GM23338 (cell line): ENCODE results near the gene CENPI. TPM values are rescaled to one million over a fixed set of nuclear protein-coding genes. Genes with fewer than 3 reads are reported as not detected.

Experiments
- ATAC-seq: fragments of 200-7000 bp; cut with Tn5 transposase; 3 replicates; pipeline ENCODE4 v1.9.1; 2020
- DNase-seq: peaks from one replicate; pipeline ENCODE4 v3.0.0-alpha.2; 2015; ENCODE audit warnings: low spot score
- H2AFZ ChIP-seq: fragments of 200-600 bp; sonication (generic); 2 replicates; pipeline ENCODE4 v1.8.0; 2016; ENCODE audit warnings: antibody characterized with exemption, mild to moderate bottlenecking, moderate library complexity
- H3F3A ChIP-seq: fragments of 200-600 bp; sonication (generic); replicated peaks from 2 replicates; pipeline ENCODE4 v1.8.0; 2017; ENCODE audit warnings: antibody characterized with exemption, mixed run types, low read depth
- H3K27ac ChIP-seq: fragments of 200-600 bp; sonication (generic); 2 replicates; pipeline ENCODE4 v1.6.1; 2016; ENCODE audit warnings: low read depth
- H3K27me3 ChIP-seq: fragments of 200-600 bp; sonication (generic); 2 replicates; pipeline ENCODE4 v1.8.0; 2016; ENCODE audit warnings: mild to moderate bottlenecking, mixed run types, moderate library complexity; ENCODE audit not compliant: insufficient read depth
- H3K36me3 ChIP-seq: fragments of 200-600 bp; sonication (generic); 2 replicates; pipeline ENCODE4 v1.8.0; 2016; ENCODE audit warnings: mild to moderate bottlenecking; ENCODE audit not compliant: insufficient read depth
- H3K4me1 ChIP-seq: fragments of 200-600 bp; sonication (generic); 2 replicates; pipeline ENCODE4 v1.8.0; 2016; ENCODE audit warnings: mild to moderate bottlenecking, moderate library complexity; ENCODE audit not compliant: insufficient read depth
- H3K4me2 ChIP-seq: fragments of 200-600 bp; sonication (generic); 2 replicates; pipeline ENCODE4 v1.7.1; 2017; ENCODE audit warnings: mixed run types
- H3K4me3 ChIP-seq: fragments of 200-600 bp; sonication (generic); 2 replicates; pipeline ENCODE4 v1.6.1; 2016; ENCODE audit warnings: mixed run types
- H3K79me2 ChIP-seq: fragments of 200-600 bp; sonication (generic); replicated peaks from 2 replicates; pipeline ENCODE4 v1.8.0; 2017; ENCODE audit warnings: mild to moderate bottlenecking; ENCODE audit not compliant: insufficient read depth
- H3K9me2 ChIP-seq: fragments of 200-600 bp; sonication (generic); 2 replicates; pipeline ENCODE4 v1.8.0; 2017; ENCODE audit not compliant: insufficient read depth
- H4K20me1 ChIP-seq: fragments of 200-600 bp; sonication (generic); replicated peaks from 2 replicates; pipeline ENCODE4 v1.8.0; 2017; ENCODE audit warnings: mild to moderate bottlenecking; ENCODE audit not compliant: insufficient read depth
- H3K27ac Mint-ChIP-seq: 2 replicates; pipeline ENCODE4 v1.8.0; 2020; ENCODE audit warnings: inconsistent platforms, mild to moderate bottlenecking, moderate library complexity, mixed read lengths
- H3K27me3 Mint-ChIP-seq: 3 replicates; pipeline ENCODE4 v1.8.0; 2022; ENCODE audit warnings: low read depth, mild to moderate bottlenecking, moderate library complexity, mixed read lengths, inconsistent platforms; ENCODE audit not compliant: insufficient read depth, poor library complexity
- H3K36me3 Mint-ChIP-seq: 3 replicates; pipeline ENCODE4 v1.8.0; 2021; ENCODE audit warnings: low read depth, mild to moderate bottlenecking, inconsistent platforms, moderate library complexity, mixed read lengths
- H3K4me1 Mint-ChIP-seq: 3 replicates; pipeline ENCODE4 v1.8.0; 2020; ENCODE audit warnings: mild to moderate bottlenecking, inconsistent platforms, mixed read lengths
- H3K4me3 Mint-ChIP-seq: 3 replicates; pipeline ENCODE4 v1.8.0; 2021; ENCODE audit warnings: moderate library complexity, mild to moderate bottlenecking, inconsistent platforms, mixed read lengths
- H3K9me3 Mint-ChIP-seq: 3 replicates; pipeline ENCODE4 v1.8.0; 2020; ENCODE audit warnings: moderate library complexity, mild to moderate bottlenecking, inconsistent platforms, mixed read lengths
- CTCF ChIP-seq, 2 experiments: fragments of 200-600 bp in 1 of 2; sonication (generic) in 1 of 2; conservative IDR thresholded peaks; 2 replicates each; pipeline versions ENCODE4 v1.5.1 to v1.6.1; 2016 to 2017; ENCODE audit warnings: antibody characterized with exemption in 2 of 2, low read depth in 2 of 2, mild to moderate bottlenecking in 2 of 2, moderate library complexity in 1 of 2
- ETS1 ChIP-seq: IDR thresholded peaks from 2 replicates; pipeline ENCODE4 v1.6.1; 2016; ENCODE audit warnings: antibody characterized with exemption
- POLR2AphosphoS5 ChIP-seq: IDR thresholded peaks from 2 replicates; pipeline ENCODE4 v1.6.1; 2016; ENCODE audit warnings: antibody characterized with exemption, low read depth
- REST ChIP-seq: IDR thresholded peaks from one replicate; pipeline ENCODE4 v1.6.1; 2018; ENCODE audit warnings: antibody characterized with exemption; ENCODE audit not compliant: unreplicated experiment
- ZNF114 ChIP-seq: fragments of 250-450 bp; sonication (Bioruptor Pico); IDR thresholded peaks from 2 replicates; pipeline ENCODE4 v1.5.0; 2020; ENCODE audit warnings: mild to moderate bottlenecking, moderate library complexity
- ZNF462 ChIP-seq: fragments of 250-450 bp; sonication (Bioruptor Pico); IDR thresholded peaks from 2 replicates; pipeline ENCODE4 v1.5.0; 2020; ENCODE audit warnings: mild to moderate bottlenecking, moderate library complexity
- polyA plus RNA-seq: library from polyadenylated mRNA; unstranded; fragments of >200 nt; fragmentation: Nextera tagmentation; extraction: Ambion mirVana; gene quantifications from 2 replicates; pipeline ENCODE4 v1.2.1, GENCODE V29; 2016
- total RNA-seq: library from RNA; depleted of rRNA; stranded (reverse); fragments of >200 nt; shearing (Covaris generic); gene quantifications from 2 replicates; pipeline ENCODE4 v1.2.3, GENCODE V29; 2014

Gene CENPI
- total and polyA plus RNA-seq, 2 experiments from 2014 or later = 7.2 to 41.3 TPM

DNA sequence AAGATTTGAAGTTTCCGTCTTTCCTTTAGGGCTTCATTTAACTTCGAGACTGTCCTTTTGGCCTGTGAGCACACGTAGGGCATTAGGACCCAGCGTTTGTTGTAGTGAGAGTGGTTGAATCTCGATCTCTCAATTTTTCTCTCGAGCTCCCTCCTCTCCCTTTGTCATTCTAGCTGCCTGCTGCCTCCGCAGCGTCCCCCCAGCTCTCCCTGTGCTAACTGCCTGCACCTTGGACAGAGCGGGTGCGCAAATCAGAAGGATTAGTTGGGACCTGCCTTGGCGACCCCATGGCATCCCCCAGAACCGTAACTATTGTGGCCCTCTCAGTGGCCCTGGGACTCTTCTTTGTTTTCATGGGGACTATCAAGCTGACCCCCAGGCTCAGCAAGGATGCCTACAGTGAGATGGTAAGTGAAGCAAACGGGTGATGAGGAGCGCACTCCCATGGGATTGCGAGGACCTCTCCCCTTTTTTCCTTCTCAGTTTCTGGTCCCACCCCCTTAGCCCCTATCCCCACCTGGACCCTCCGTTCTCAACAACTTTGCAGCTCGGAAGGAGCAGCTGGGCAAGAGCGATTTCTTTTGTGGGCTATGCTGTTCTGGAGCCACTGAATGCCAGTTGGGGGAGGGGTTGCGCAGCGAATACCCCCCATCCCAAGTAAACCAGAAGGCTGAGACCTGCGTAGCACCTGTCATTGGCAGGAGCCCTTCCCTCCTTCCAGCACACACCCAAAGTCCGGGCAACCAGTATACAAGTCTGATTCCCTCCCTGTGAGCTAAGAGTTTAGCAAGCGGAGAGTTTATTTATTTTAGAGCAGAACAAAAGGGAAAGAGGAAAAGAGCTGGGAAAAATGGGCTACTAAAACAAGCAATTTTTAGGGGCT lies 19.0 kb upstream of the CENPI start, which contains the start of gene TMEM35A:
Gene TMEM35A, plus strand, starts transcription at position 164 of the 883 bp plus-strand sequence. Its CDS starts 124 bp downstream, at position 288.
- no peaks in the 10 kb centered on the region; the same call in 2 of the 3 replicates for H3K36me3 Mint-ChIP-seq
- H3K79me2 ChIP-seq = no peaks in the 10 kb centered on the region
- H3K4me1 ChIP-seq = peaks cover 8% of the 10 kb centered on the region; the same call in 1 of the 2 replicates
- peaks cover 15% of the 10 kb centered on the region for H3K4me1 Mint-ChIP-seq
- H3F3A ChIP-seq = no peaks in the 10 kb centered on the region
- H3K27ac Mint-ChIP-seq = no peak within 1 kb of the TSS; the same call in 1 of the 2 replicates
- no peaks in the 10 kb centered on the region for H4K20me1 ChIP-seq
- H3K4me3 Mint-ChIP-seq = peak within 1 kb of the TSS; percentile 91
- ATAC-seq = peak; percentile 89
- no peaks in the 10 kb centered on the region for H3K9me3 Mint-ChIP-seq
- H3K4me3 ChIP-seq = peak within 1 kb of the TSS; percentile 80
- peak within 1 kb of the TSS; percentile 87 for H3K4me2 ChIP-seq
- H3K27me3 ChIP-seq = no peaks in the 10 kb centered on the region
- H3K9me2 ChIP-seq = no peaks in the 10 kb centered on the region
- DNase-seq = peak; percentile 70
- TF ChIP-seq POLR2AphosphoS5 (peak; percentile 39; the same call in 1 of the 2 replicates), ZNF114 (CRISPR knock-in tag) (no peak)
- no peaks in the 10 kb centered on the region for H3K36me3 ChIP-seq
- H3K27ac ChIP-seq = no peak within 1 kb of the TSS
- peak within 1 kb of the TSS; percentile 91 for H2AFZ ChIP-seq
- H3K27me3 Mint-ChIP-seq = peaks cover 12% of the 10 kb centered on the region

- Histone ChIP-seq H3K4me2 (peak overlapping the region; percentile 87), H2AFZ (no peak overlapping the region), H3K27me3 (no peaks in the 10 kb centered on the region), H3F3A (no peaks in the 10 kb centered on the region), H4K20me1 (no peaks in the 10 kb centered on the region), H3K79me2 (no peaks in the 10 kb centered on the region), H3K4me3 (peak overlapping the region; percentile 80), H3K36me3 (no peaks in the 10 kb centered on the region), H3K27ac (no peak overlapping the region), H3K9me2 (no peaks in the 10 kb centered on the region), H3K4me1 (peaks cover 8% of the 10 kb centered on the region; the same call in 1 of the 2 replicates)
- H3K9me3 Mint-ChIP-seq = no peaks in the 10 kb centered on the region
- ATAC-seq (peak; percentile 54), DNase-seq (peak; percentile 3)
- H3K4me1 Mint-ChIP-seq = peaks cover 15% of the 10 kb centered on the region
- H3K36me3 Mint-ChIP-seq = no peaks in the 10 kb centered on the region; the same call in 2 of the 3 replicates
- no peak overlapping the region for H3K27ac Mint-ChIP-seq
- peaks cover 12% of the 10 kb centered on the region for H3K27me3 Mint-ChIP-seq
- peak overlapping the region; percentile 91 for H3K4me3 Mint-ChIP-seq
- TF ChIP-seq ETS1 (no peak), REST (no peak), ZNF114 (CRISPR knock-in tag) (no peak), ZNF462 (CRISPR knock-in tag) (no peak), CTCF (conservative IDR thresholded peaks at IDR 0.05; ENCODE audit: low read depth in 2 of 2) (no peak)
Measured at GRCh38 chrX:101079736-101080270, 18.2 kb upstream of the CENPI start.
